Parietal lobe (tissue), 2 donors: ENCODE results near the gene GGTLC2. TPM values are rescaled to one million over a fixed set of nuclear protein-coding genes. Genes with fewer than 3 reads are reported as not detected.

ENCODE experiments used
- small RNA-seq: library from RNA; depleted of rRNA; stranded (forward); fragments of <200 nt; gene quantifications from one replicate; pipeline ENCODE3, GENCODE V24; 2014; ENCODE audit warnings: low replicate concordance
- total RNA-seq: library from RNA; depleted of rRNA; stranded (reverse); fragments of >200 nt; gene quantifications from one replicate; pipeline ENCODE4 v1.2.3, GENCODE V29; 2014

Gene GGTLC2
- not detected for total RNA-seq

GRCh38 chr22:22644314-22644713 is at the start of gene GGTLC2:
GGTLC2 (plus strand) TSS chr22:22644614; CDS start chr22:22646346, 1,732 bp downstream.

Small RNA genes lying within 50 kb of the gene (small RNA-seq; reads per million reads assigned to genes)
- gene AC244250.2, result not detected
- gene IGLV3-29, result not detected
- gene IGLVVI-25-1, result not detected

Other genes with a start within 250 kb of the GGTLC2 start
- 5.0 TPM for gene ZNF280B, start 135.9 kb upstream of the GGTLC2 start, total RNA-seq
- not detected for gene ZNF280A, start 124.3 kb upstream of the GGTLC2 start, total RNA-seq
- gene PRAME, start 85.3 kb upstream of the GGTLC2 start, total RNA-seq, result not detected
- gene IGLL5, start 243.2 kb downstream of the GGTLC2 start, total RNA-seq, result not detected